Panc1 (cell line): ENCODE data around the gene ADK.

Experiments used
- POLR2AphosphoS5 ChIP-seq: IDR thresholded peaks from 2 replicates; pipeline ENCODE4 v1.6.1; 2012; ENCODE audit warnings: mild to moderate bottlenecking, low read depth, low read length, moderate library complexity
- TF ChIP-seq, protein P1 (sequence below): fragments of 450-650 bp; IDR thresholded peaks from 2 replicates; pipeline ENCODE4 v1.5.1; 2017; ENCODE audit warnings: mild to moderate bottlenecking
- TF ChIP-seq, protein P2 (sequence below), 2 experiments: IDR thresholded peaks; 2 replicates each; pipeline ENCODE4 v1.6.1; 2011 to 2012; ENCODE audit warnings: low read depth in 2 of 2, control low read depth in 1 of 2, low read length in 1 of 2, mild to moderate bottlenecking in 1 of 2, moderate library complexity in 1 of 2; ENCODE audit not compliant: insufficient read depth in 1 of 2

DNA sequence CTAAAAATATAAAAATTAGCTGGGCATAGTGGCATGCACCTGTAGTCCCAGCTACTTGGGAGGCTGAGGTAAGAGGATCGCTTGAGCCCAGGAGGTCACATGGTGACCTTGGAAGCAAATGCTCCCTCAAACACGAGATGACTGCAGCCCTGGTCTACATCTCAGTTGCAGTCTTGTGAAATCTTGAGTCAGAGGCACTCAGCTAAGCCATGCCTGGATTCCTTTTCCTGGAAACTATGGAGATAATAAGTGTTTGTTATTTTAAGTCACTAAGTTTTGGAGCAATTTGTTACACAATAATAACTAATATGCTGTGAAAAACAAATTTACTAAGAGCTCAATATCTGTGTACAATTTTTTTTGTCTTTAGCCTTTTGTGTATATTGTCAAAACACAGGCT, 391.1 kb downstream of the ADK start:
- TF ChIP-seq, protein P1, sequence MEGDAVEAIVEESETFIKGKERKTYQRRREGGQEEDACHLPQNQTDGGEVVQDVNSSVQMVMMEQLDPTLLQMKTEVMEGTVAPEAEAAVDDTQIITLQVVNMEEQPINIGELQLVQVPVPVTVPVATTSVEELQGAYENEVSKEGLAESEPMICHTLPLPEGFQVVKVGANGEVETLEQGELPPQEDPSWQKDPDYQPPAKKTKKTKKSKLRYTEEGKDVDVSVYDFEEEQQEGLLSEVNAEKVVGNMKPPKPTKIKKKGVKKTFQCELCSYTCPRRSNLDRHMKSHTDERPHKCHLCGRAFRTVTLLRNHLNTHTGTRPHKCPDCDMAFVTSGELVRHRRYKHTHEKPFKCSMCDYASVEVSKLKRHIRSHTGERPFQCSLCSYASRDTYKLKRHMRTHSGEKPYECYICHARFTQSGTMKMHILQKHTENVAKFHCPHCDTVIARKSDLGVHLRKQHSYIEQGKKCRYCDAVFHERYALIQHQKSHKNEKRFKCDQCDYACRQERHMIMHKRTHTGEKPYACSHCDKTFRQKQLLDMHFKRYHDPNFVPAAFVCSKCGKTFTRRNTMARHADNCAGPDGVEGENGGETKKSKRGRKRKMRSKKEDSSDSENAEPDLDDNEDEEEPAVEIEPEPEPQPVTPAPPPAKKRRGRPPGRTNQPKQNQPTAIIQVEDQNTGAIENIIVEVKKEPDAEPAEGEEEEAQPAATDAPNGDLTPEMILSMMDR, result no peak
- no peak for TF ChIP-seq POLR2AphosphoS5
- TF ChIP-seq, protein P2, sequence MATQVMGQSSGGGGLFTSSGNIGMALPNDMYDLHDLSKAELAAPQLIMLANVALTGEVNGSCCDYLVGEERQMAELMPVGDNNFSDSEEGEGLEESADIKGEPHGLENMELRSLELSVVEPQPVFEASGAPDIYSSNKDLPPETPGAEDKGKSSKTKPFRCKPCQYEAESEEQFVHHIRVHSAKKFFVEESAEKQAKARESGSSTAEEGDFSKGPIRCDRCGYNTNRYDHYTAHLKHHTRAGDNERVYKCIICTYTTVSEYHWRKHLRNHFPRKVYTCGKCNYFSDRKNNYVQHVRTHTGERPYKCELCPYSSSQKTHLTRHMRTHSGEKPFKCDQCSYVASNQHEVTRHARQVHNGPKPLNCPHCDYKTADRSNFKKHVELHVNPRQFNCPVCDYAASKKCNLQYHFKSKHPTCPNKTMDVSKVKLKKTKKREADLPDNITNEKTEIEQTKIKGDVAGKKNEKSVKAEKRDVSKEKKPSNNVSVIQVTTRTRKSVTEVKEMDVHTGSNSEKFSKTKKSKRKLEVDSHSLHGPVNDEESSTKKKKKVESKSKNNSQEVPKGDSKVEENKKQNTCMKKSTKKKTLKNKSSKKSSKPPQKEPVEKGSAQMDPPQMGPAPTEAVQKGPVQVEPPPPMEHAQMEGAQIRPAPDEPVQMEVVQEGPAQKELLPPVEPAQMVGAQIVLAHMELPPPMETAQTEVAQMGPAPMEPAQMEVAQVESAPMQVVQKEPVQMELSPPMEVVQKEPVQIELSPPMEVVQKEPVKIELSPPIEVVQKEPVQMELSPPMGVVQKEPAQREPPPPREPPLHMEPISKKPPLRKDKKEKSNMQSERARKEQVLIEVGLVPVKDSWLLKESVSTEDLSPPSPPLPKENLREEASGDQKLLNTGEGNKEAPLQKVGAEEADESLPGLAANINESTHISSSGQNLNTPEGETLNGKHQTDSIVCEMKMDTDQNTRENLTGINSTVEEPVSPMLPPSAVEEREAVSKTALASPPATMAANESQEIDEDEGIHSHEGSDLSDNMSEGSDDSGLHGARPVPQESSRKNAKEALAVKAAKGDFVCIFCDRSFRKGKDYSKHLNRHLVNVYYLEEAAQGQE (IDR thresholded peaks at IDR 0.05; ENCODE audit: insufficient read depth in 1 of 2, low read depth in 2 of 2, low read length in 1 of 2), result no peak
